ENCODE data around the gene PGLYRP3.
A peak's percentile ranks its signal among the peaks of the same experiment; 100 is the strongest.

PGLYRP3 gene

GRCh38 chr1:153312570-153313186, at the start of gene PGLYRP3:
Gene PGLYRP3, minus strand, starts transcription at chr1:153312952. Its CDS starts 2,287 bp downstream, at chr1:153310665.
- no peak for DNase-seq (ENCODE audit: low read depth in 2 of 3, low spot score in 1 of 3)

GRCh38 chr1:153362187-153362775, 49.5 kb upstream of the PGLYRP3 start:
- DNase-seq (ENCODE audit: low read depth in 2 of 3, low spot score in 1 of 3): no peak

GRCh38 chr1:153361480-153362109, 48.8 kb upstream of the PGLYRP3 start:
- no peak for DNase-seq (ENCODE audit: low read depth in 2 of 3, low spot score in 1 of 3)

GRCh38 chr1:153360592-153361479, 48.1 kb upstream of the PGLYRP3 start:
- no peak for DNase-seq (ENCODE audit: low read depth in 2 of 3, low spot score in 1 of 3)

GRCh38 chr1:153360190-153360589, 47.4 kb upstream of the PGLYRP3 start:
- no peak for DNase-seq (ENCODE audit: low read depth in 2 of 3, low spot score in 1 of 3)

GRCh38 chr1:153359241-153359640, 46.5 kb upstream of the PGLYRP3 start:
- no peak for DNase-seq (ENCODE audit: low read depth in 2 of 3, low spot score in 1 of 3)

- no peak for DNase-seq (ENCODE audit: low read depth in 2 of 3, low spot score in 1 of 3)
Measured at GRCh38 chr1:153358691-153358975, 45.9 kb upstream of the PGLYRP3 start.

- no peak for DNase-seq (ENCODE audit: low read depth in 2 of 3, low spot score in 1 of 3)
Measured at GRCh38 chr1:153357853-153358690, 45.3 kb upstream of the PGLYRP3 start, which contains the start of gene S100A9. Gene S100A9, plus strand, starts transcription at chr1:153357854. Its CDS starts 430 bp downstream, at chr1:153358284.

GRCh38 chr1:153357076-153357852, 44.5 kb upstream of the PGLYRP3 start:
- no peak for DNase-seq (ENCODE audit: low read depth in 2 of 3, low spot score in 1 of 3)

GRCh38 chr1:153356392-153357075, 43.8 kb upstream of the PGLYRP3 start:
- no peak for DNase-seq (ENCODE audit: low read depth in 2 of 3, low spot score in 1 of 3)

GRCh38 chr1:153355445-153356071, 42.8 kb upstream of the PGLYRP3 start:
- DNase-seq (ENCODE audit: low read depth in 2 of 3, low spot score in 1 of 3): peak; percentile 14 to 20 (median 16)

GRCh38 chr1:153354515-153355193, 41.9 kb upstream of the PGLYRP3 start:
- no peak for DNase-seq (ENCODE audit: low read depth in 2 of 3, low spot score in 1 of 3)

- no peak for DNase-seq (ENCODE audit: low read depth in 2 of 3, low spot score in 1 of 3)
Measured at GRCh38 chr1:153353226-153353947, 40.6 kb upstream of the PGLYRP3 start.

GRCh38 chr1:153352523-153352922, 39.8 kb upstream of the PGLYRP3 start:
- peak; percentile 39 to 49 (median 45) for DNase-seq (ENCODE audit: low read depth in 2 of 3, low spot score in 1 of 3)

- DNase-seq (ENCODE audit: low read depth in 2 of 3, low spot score in 1 of 3): no peak
Measured at GRCh38 chr1:153350321-153350957, 37.7 kb upstream of the PGLYRP3 start.

- DNase-seq (ENCODE audit: low read depth in 2 of 3, low spot score in 1 of 3): no peak
Measured at GRCh38 chr1:153349363-153350320, 36.9 kb upstream of the PGLYRP3 start.
